GM23248 (cell line): ENCODE results near the gene DENND5B. TPM values are rescaled to one million over a fixed set of nuclear protein-coding genes. Genes with fewer than 3 reads are reported as not detected.
A peak's percentile ranks its signal among the peaks of the same experiment; 100 is the strongest.

Source experiments
- DNase-seq: peaks from one replicate; pipeline ENCODE4 v3.0.0-alpha.2; 2015
- H2AFZ ChIP-seq: fragments of 200-600 bp; sonication (generic); 2 replicates; pipeline ENCODE4 v1.6.1; 2016; ENCODE audit warnings: antibody characterized with exemption
- H3F3A ChIP-seq: fragments of 200-600 bp; sonication (generic); 2 replicates; pipeline ENCODE4 v1.6.1; 2016; ENCODE audit warnings: mild to moderate bottlenecking, antibody characterized with exemption, mixed run types; ENCODE audit not compliant: insufficient read depth
- H3K27ac ChIP-seq: fragments of 200-600 bp; sonication (generic); 2 replicates; pipeline ENCODE4 v1.5.1; 2016; ENCODE audit warnings: mild to moderate bottlenecking
- H3K27me3 ChIP-seq: fragments of 200-600 bp; sonication (generic); replicated peaks from 2 replicates; pipeline ENCODE4 v1.6.1; 2016; ENCODE audit warnings: mild to moderate bottlenecking; ENCODE audit not compliant: insufficient read depth
- H3K36me3 ChIP-seq: fragments of 200-600 bp; sonication (generic); 2 replicates; pipeline ENCODE4 v1.6.1; 2016; ENCODE audit warnings: low read depth, mild to moderate bottlenecking
- H3K4me1 ChIP-seq: fragments of 200-600 bp; sonication (generic); 2 replicates; pipeline ENCODE4 v1.6.1; 2016; ENCODE audit warnings: mild to moderate bottlenecking; ENCODE audit not compliant: insufficient read depth
- H3K4me2 ChIP-seq: fragments of 200-600 bp; sonication (generic); one replicate; pipeline ENCODE4 v1.6.1; 2016; ENCODE audit warnings: mild to moderate bottlenecking; ENCODE audit not compliant: unreplicated experiment
- H3K4me3 ChIP-seq: fragments of 200-600 bp; sonication (generic); 2 replicates; pipeline ENCODE4 v1.5.1; 2016; ENCODE audit warnings: mild to moderate bottlenecking
- H3K79me2 ChIP-seq: fragments of 200-600 bp; sonication (generic); 2 replicates; pipeline ENCODE4 v1.6.1; 2016; ENCODE audit warnings: mild to moderate bottlenecking; ENCODE audit not compliant: insufficient read depth
- H3K9ac ChIP-seq: fragments of 200-600 bp; sonication (generic); 2 replicates; pipeline ENCODE4 v1.6.1; 2016; ENCODE audit warnings: mild to moderate bottlenecking
- H3K9me2 ChIP-seq: fragments of 200-600 bp; sonication (generic); 2 replicates; pipeline ENCODE4 v1.6.1; 2016; ENCODE audit warnings: mixed run types, mild to moderate bottlenecking, moderate library complexity; ENCODE audit not compliant: insufficient read depth
- H3K9me3 ChIP-seq: fragments of 200-600 bp; sonication (generic); one replicate; pipeline ENCODE4 v1.6.1; 2017; ENCODE audit warnings: low read depth
- H4K20me1 ChIP-seq: fragments of 200-600 bp; sonication (generic); 2 replicates; pipeline ENCODE4 v1.6.0; 2016; ENCODE audit not compliant: insufficient read depth
- EZH2 ChIP-seq: fragments of 200-600 bp; sonication (generic); IDR thresholded peaks from 2 replicates; pipeline ENCODE4 v1.6.1; 2018; ENCODE audit warnings: antibody characterized with exemption, mild to moderate bottlenecking; ENCODE audit not compliant: insufficient read depth, poor library complexity, severe bottlenecking
- EZH2phosphoT487 ChIP-seq: fragments of 200-600 bp; sonication (generic); IDR thresholded peaks from 2 replicates; pipeline ENCODE4 v1.6.1; 2018; ENCODE audit warnings: antibody characterized with exemption, moderate library complexity, mild to moderate bottlenecking, low read depth; ENCODE audit not compliant: insufficient read depth
- WGBS, 2 experiments: methylation state at CpG; one replicate each; pipeline ENCODE4 v1.1.6; 2015 to 2017; ENCODE audit warnings: low lambda C conversion rate in 2 of 2, low coverage in 1 of 2; ENCODE audit errors: missing lambda C conversion rate in 2 of 2; 5-methylcytosine and 5-hydroxymethylcytosine counted together
- in situ Hi-C: fragments of 300-500 bp; cut with MboI; formaldehyde crosslinking; loops from 2 replicates; pipeline ENCODE4 v1.15.0; 2020
- polyA plus RNA-seq: library from polyadenylated mRNA; unstranded; fragments of >200 nt; fragmentation: Nextera tagmentation; extraction: Ambion mirVana; gene quantifications from 2 replicates; pipeline ENCODE4 v1.2.1, GENCODE V29; 2016
- total RNA-seq: library from RNA; depleted of rRNA; stranded (reverse); fragments of >200 nt; shearing (Covaris generic); gene quantifications from 2 replicates; pipeline ENCODE4 v1.2.3, GENCODE V29; 2014

The DENND5B gene
- total and polyA plus RNA-seq, 2 experiments from 2014 or later, result 9.9 to 12.0 TPM

DNA sequence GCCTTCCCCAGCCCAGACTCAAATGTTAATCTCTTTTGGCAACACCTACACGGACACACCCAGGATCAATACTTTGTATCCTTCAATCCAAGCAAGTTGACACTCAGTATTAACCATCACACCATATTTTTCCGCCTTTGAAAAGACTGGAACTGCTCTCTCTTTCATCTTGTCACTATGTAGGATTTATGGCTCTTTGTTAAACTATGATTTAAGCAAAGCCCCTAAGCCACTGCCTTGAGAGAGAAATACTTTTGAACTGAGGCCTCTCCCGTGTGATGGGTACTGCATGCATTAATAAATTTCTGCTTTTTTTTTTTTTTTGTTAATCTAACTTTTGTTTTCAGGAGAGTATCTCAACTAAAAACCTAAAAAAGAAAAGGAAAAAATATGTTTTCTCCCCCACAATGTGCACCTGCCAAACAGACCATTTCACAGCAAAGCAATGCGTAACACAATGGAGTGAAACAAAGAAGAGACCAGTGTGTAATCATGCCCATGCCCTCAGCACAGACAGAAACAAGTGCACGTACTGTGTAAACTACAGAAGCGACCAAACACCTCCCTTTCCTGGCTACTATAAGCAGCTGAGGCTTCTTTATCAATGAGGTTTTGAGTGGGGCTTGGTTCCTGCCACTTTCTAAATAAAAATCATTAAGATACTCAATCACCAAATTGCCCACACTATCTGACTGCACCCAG lies 40.2 kb upstream of the DENND5B start:
- Histone ChIP-seq H4K20me1 (no peaks in the 10 kb centered on the region), H3K9me2 (no peaks in the 10 kb centered on the region), H3K27me3 (no peaks in the 10 kb centered on the region), H3K79me2 (no peaks in the 10 kb centered on the region), H3K27ac (no peak overlapping the region), H3K4me2 (no peak overlapping the region), H3K4me1 (peaks cover 11% of the 10 kb centered on the region), H2AFZ (no peak overlapping the region), H3K9ac (no peak overlapping the region), H3K36me3 (no peaks in the 10 kb centered on the region), H3K9me3 (no peaks in the 10 kb centered on the region), H3K4me3 (no peak overlapping the region), H3F3A (no peaks in the 10 kb centered on the region)
- in situ Hi-C loops, result no loop called here
- WGBS, 2 experiments, result 88 to 89% methylated on average over 6 of the region's 6 CpGs
- DNase-seq, result no peak
- TF ChIP-seq EZH2phosphoT487 (no peak), EZH2 (no peak)

- H3K4me3 ChIP-seq, result peak overlapping the region; percentile 45; the same call in 1 of the 2 replicates
- no peaks in the 10 kb centered on the region for H3K9me2 ChIP-seq
- H4K20me1 ChIP-seq, result no peaks in the 10 kb centered on the region
- no peaks in the 10 kb centered on the region for H3K27me3 ChIP-seq
- peaks cover 11% of the 10 kb centered on the region for H3K4me1 ChIP-seq
- no peaks in the 10 kb centered on the region for H3F3A ChIP-seq
- no peak overlapping the region for H3K9ac ChIP-seq
- no peaks in the 10 kb centered on the region for H3K36me3 ChIP-seq
- TF ChIP-seq EZH2phosphoT487, result no peak
- no peak for TF ChIP-seq EZH2
- peak; percentile 56 for DNase-seq
- peak overlapping the region; percentile 59 for H2AFZ ChIP-seq
- H3K9me3 ChIP-seq, result no peaks in the 10 kb centered on the region
- H3K27ac ChIP-seq, result no peak overlapping the region
- H3K79me2 ChIP-seq, result no peaks in the 10 kb centered on the region
- in situ Hi-C loops, result no loop called here
- WGBS, 2 experiments, result 33 to 36% methylated on average over 16 of the region's 16 CpGs
- peak overlapping the region; percentile 34 for H3K4me2 ChIP-seq
Observed at GRCh38 chr12:31629756-31630732, 39.1 kb upstream of the DENND5B start.

GRCh38 chr12:31627456-31628054 lies 36.6 kb upstream of the DENND5B start:
- Histone ChIP-seq H3K4me3 (no peak overlapping the region), H3K9me3 (no peaks in the 10 kb centered on the region), H3K36me3 (no peaks in the 10 kb centered on the region), H3K27ac (no peak overlapping the region), H3K9ac (no peak overlapping the region), H3K4me1 (peaks cover 11% of the 10 kb centered on the region), H3K27me3 (no peaks in the 10 kb centered on the region), H3K4me2 (no peak overlapping the region), H3F3A (no peaks in the 10 kb centered on the region), H3K9me2 (no peaks in the 10 kb centered on the region), H4K20me1 (no peaks in the 10 kb centered on the region), H3K79me2 (no peaks in the 10 kb centered on the region), H2AFZ (no peak overlapping the region)
- in situ Hi-C loops, result no loop called here
- no peak for DNase-seq
- 87 to 90% methylated on average over 5 of the region's 5 CpGs for WGBS, 2 experiments
- TF ChIP-seq EZH2phosphoT487 (no peak), EZH2 (no peak)

DNA sequence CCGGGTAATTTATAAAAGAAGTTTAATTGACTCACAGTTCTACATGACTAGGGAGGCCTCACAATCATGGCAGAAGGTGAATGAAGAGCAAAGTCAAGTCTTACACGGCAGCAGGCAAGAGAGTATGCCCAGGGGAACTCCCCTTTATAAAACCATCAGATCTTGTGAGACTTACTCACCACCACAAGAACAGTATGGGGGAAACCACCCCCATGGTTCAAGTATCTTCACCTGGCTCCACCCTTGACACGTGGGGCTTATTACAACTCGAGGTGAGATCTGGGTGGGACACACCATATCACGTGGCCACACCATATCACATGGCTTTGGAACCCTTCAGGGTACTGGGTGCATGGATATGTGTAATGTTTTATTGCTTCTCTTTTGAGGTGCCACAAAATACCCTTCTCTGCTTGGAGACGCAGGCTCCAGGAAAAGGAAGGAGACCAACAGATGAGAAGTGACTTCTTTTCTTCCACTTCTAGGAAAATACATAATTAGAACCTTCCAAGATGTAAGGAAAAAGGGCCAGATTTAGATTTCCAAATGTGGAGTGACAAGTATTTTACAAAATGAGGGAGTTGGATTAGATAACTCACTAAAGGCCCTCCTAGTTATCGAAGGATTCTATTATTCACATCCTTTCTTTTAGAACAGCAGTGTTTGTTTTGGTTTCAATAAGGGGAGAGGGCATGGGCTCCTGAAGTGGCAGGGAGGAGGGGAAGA lies 35.5 kb upstream of the DENND5B start:
- Histone ChIP-seq H2AFZ (no peak overlapping the region), H3K4me3 (no peak overlapping the region), H3K9ac (no peak overlapping the region), H3K9me3 (no peaks in the 10 kb centered on the region), H3F3A (no peaks in the 10 kb centered on the region), H3K4me2 (no peak overlapping the region), H3K9me2 (no peaks in the 10 kb centered on the region), H4K20me1 (no peaks in the 10 kb centered on the region), H3K27ac (no peak overlapping the region), H3K36me3 (no peaks in the 10 kb centered on the region), H3K4me1 (peaks cover 11% of the 10 kb centered on the region), H3K27me3 (no peaks in the 10 kb centered on the region), H3K79me2 (no peaks in the 10 kb centered on the region)
- 67 to 68% methylated on average over 7 of the region's 7 CpGs for WGBS, 2 experiments
- no peak for TF ChIP-seq EZH2phosphoT487
- no peak for TF ChIP-seq EZH2
- no peak for DNase-seq
- in situ Hi-C loops, result no loop called here
